GM12873 (cell line): ENCODE results near the gene PPARG.

Source experiments
- TF ChIP-seq, protein P1 (sequence below): IDR thresholded peaks from 2 replicates; pipeline ENCODE4 v1.5.1; 2012; ENCODE audit warnings: low read depth, mild to moderate bottlenecking, moderate library complexity, low read length, control low read depth; ENCODE audit not compliant: insufficient read depth; ENCODE audit errors: missing control alignments

Gene PPARG

DNA sequence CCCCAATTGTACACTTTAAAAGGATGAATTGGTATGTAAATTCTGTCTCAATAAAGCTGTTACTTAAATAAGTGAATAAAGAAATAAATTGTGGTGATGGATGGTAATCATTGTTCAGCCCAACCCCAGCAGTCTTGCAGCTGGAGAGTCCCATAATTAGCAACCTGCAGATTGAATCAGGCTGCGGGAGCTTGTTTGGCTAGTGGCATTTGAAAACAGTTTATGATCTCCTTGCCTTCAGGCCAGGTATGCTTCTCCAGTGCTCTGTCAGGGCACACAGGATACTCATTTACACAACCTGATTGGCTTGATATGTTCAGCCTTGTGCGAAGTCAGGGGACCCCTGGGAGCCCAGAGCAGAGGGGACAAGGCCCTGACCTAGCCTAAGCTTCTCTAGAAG lies 178.9 kb downstream of the PPARG start:
- TF ChIP-seq, protein P1, sequence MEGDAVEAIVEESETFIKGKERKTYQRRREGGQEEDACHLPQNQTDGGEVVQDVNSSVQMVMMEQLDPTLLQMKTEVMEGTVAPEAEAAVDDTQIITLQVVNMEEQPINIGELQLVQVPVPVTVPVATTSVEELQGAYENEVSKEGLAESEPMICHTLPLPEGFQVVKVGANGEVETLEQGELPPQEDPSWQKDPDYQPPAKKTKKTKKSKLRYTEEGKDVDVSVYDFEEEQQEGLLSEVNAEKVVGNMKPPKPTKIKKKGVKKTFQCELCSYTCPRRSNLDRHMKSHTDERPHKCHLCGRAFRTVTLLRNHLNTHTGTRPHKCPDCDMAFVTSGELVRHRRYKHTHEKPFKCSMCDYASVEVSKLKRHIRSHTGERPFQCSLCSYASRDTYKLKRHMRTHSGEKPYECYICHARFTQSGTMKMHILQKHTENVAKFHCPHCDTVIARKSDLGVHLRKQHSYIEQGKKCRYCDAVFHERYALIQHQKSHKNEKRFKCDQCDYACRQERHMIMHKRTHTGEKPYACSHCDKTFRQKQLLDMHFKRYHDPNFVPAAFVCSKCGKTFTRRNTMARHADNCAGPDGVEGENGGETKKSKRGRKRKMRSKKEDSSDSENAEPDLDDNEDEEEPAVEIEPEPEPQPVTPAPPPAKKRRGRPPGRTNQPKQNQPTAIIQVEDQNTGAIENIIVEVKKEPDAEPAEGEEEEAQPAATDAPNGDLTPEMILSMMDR: no peak

DNA sequence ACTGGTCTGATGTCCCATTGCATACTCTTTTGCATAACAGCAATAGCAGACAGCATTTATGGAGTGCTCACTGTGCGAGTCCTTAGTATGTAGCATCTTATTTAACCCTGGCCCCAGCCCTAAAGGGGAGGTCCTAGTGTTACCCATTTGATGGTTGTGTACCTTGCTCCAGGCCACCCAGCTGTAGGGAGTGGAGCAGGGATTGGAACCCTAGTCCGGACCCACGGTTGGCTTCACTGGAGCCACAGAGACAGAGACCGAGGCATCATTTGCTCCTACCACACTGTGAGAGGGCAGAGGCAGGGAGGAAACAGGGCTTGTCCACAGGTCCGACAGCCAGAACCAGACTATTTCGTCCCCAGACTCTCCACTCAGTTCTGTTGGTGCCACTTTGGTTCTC lies 179.4 kb downstream of the PPARG start:
- TF ChIP-seq, protein P1: no peak

DNA sequence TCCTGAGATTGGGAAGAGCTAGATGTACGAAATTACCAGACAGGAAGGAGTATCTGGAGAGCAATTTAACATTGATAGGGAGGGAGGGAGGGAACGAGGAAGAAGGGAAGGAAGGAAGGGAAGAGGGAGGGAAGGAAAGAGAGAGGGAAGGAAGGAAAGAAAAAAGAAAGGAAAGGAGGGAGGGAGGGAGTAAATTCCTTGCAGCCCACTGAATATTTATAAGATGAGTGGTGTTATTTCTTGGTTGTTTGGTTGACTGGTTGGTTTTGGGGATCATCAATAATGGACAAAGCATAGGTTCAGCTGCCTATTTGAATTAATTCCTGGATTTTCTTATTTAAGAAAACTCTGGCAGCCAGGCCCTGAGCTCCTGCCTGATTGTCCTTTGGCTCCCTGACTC lies 179.9 kb downstream of the PPARG start:
- TF ChIP-seq, protein P1: no peak

DNA sequence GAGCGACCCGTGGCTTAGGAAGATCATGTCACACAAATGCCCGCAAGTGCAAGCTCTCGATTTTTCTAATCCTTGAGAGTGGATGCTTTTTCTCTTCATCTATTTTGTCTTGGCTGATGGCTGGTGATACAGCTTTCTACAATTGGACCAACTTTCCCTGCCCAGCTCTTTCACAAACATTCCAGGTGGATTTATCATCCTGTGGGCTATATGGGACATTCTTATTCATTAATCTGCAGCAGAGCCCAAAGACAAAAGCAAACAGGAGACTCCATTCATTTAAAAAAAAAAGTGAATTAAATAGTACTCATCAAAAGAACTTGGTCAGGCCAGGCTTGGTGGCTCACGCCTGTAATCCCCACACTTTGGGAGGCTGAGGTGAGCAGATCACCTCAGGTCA lies 181.2 kb downstream of the PPARG start:
- TF ChIP-seq, protein P1: no peak

DNA sequence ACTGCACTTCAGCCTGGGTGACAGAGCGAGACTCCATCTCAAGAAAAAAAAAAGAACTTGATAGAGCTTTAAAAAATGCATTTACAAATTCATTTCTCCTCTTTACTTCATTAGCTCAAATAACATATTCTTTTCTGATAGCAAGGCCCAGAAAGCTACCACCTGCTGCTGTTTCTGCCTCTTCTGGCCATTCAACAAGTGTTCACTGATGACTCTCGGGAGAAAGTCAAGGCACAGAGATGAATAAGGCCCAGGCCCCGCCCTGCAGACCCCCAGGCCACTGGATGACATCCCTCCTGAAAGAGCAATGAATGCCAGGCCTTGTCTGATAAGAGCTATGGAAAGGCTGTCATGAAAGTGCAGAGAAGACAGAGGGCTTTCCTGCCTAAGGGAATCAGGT lies 181.8 kb downstream of the PPARG start:
- TF ChIP-seq, protein P1: no peak

DNA sequence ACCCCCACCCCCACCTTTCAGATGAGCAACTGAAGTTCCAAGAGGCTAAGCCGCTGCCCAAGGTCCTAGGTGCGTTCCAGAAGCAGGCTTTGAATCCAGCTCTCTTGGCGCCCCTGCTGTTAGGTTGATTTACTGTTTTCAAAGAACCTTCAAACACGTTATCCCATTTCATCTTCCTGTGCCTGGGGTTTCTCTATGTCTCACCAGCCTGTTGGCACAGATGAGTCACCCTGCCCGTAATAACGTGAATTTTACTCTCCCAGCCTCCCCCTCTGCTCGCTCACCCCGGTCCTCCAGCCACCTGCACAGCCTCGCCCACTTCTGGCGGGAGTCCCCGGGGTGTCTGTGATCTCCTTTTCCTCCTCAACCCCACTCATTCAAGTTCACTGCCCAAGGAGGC lies 182.4 kb downstream of the PPARG start:
- TF ChIP-seq, protein P1: peak; percentile 19

DNA sequence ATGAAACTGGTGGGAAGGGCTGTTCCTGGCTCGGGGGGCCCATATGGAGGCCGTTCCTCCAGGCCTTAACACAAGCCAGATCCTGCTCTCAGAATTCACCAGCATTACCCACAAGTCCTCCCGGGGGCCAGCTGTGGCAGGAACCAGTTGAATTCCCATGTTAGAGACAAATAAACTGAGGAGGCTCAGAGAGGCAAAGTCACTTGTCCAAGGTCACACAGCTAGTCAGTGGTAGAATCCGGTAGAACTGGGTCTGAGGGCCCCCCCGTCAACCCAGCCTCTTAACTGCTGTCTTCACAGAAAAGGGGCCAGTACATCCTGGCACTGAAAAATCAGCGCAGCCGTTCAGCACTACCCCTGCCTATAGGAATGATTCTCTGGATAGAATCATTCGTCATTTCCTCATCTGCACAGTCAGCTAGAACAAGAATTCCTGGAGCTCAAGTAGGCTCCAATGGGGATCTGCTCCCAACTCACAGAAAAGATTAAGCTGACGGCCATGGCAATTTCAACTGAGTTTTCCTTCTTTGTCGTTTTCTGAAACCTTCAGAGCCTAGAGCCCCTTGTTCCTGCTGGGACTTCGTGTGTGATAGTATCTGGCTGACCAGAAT lies 183.2 kb downstream of the PPARG start:
- TF ChIP-seq, protein P1: no peak

DNA sequence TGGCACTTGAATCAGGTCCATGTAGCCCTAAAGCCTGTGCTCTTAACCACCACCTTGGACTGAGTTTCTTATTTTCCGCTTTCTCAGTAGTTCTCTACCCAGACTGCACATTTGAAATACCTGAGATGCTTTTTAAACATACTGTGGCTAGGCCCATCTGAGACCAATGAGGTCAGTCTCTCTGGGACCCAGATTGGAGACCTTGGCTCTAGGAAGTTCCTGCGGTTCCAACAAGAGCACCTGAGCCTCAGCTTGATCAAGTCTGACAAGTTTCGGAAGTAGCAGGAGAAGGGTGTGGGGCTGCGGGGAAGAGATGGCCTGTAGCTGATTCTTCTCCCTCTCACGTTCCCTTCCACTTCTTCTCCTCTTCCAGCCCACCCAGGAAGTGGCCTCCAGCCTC lies 183.9 kb downstream of the PPARG start:
- TF ChIP-seq, protein P1: no peak
